NB4 (cell line): ENCODE data around the gene FLNC.

Experiments
- DNase-seq: peaks from one replicate; pipeline ENCODE4 v3.0.0; 2010; ENCODE audit warnings: low read depth
- H3K4me3 ChIP-seq: one replicate; pipeline ENCODE4 v1.5.1; 2011; ENCODE audit warnings: mild to moderate bottlenecking, low read depth, low read length, moderate library complexity
- MYC ChIP-seq: IDR thresholded peaks from 2 replicates; pipeline ENCODE4 v1.6.1; 2011; ENCODE audit warnings: low read depth, low read length
- POLR2A ChIP-seq: IDR thresholded peaks from 2 replicates; pipeline ENCODE4 v1.6.1; 2011; ENCODE audit warnings: mild to moderate bottlenecking; ENCODE audit not compliant: insufficient read length; ENCODE audit errors: extremely low read depth
- TF ChIP-seq, protein P1 (sequence below): IDR thresholded peaks from 2 replicates; pipeline ENCODE4 v1.6.1; 2011; ENCODE audit warnings: low read depth, low read length
- TF ChIP-seq, protein P2 (sequence below): IDR thresholded peaks from one replicate; pipeline ENCODE4 v1.5.1; 2012; ENCODE audit warnings: low read depth, low read length

The FLNC gene

DNA sequence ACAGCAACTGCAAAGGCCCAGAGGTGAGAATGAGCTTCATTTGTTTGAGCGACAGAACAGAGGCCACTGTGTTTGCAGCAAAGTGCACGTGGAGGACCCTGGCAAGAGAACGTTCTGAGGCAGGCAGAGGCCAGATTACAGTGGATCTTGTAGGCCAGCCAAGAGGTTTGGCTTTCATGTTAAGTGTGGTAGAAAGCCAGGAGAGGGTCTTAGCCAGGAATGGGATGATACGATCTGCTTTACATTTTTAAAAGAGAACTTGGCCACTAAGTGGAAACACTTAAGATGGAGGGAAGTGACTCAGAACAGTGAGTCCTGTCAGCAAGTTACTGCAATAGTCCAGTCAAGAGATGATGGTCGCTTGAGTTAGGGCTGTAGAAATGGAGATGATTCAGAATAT lies 33.9 kb upstream of the FLNC start:
- DNase-seq = peak; percentile 31
- TF ChIP-seq POLR2A (no peak), MYC (no peak)
- TF ChIP-seq, protein P1, sequence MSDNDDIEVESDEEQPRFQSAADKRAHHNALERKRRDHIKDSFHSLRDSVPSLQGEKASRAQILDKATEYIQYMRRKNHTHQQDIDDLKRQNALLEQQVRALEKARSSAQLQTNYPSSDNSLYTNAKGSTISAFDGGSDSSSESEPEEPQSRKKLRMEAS = no peak
- TF ChIP-seq, protein P2, sequence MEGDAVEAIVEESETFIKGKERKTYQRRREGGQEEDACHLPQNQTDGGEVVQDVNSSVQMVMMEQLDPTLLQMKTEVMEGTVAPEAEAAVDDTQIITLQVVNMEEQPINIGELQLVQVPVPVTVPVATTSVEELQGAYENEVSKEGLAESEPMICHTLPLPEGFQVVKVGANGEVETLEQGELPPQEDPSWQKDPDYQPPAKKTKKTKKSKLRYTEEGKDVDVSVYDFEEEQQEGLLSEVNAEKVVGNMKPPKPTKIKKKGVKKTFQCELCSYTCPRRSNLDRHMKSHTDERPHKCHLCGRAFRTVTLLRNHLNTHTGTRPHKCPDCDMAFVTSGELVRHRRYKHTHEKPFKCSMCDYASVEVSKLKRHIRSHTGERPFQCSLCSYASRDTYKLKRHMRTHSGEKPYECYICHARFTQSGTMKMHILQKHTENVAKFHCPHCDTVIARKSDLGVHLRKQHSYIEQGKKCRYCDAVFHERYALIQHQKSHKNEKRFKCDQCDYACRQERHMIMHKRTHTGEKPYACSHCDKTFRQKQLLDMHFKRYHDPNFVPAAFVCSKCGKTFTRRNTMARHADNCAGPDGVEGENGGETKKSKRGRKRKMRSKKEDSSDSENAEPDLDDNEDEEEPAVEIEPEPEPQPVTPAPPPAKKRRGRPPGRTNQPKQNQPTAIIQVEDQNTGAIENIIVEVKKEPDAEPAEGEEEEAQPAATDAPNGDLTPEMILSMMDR = no peak
- no peak overlapping the region for H3K4me3 ChIP-seq

DNA sequence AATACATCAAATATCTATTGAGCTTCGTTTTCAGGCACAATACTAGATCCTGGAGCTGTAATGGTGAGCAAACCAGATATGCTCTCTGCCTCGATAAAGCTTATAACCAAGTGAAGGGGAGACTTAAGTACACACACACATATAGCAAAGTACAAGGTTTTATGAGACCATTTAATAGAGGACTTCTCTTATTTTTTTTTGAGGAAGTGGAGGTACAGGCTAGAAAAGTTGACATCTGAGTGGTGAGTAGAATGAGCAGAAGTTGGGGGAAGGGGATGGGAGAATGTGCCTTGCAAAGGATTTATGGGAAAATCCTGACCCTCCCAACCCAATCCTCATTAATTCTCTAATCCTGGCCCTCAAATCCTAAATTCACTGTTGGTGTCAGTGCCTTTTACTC lies 30.8 kb upstream of the FLNC start:
- DNase-seq = peak; percentile 56
- TF ChIP-seq POLR2A (no peak), MYC (no peak)
- TF ChIP-seq, protein P2 = no peak
- TF ChIP-seq, protein P1 = no peak
- no peak overlapping the region for H3K4me3 ChIP-seq

DNA sequence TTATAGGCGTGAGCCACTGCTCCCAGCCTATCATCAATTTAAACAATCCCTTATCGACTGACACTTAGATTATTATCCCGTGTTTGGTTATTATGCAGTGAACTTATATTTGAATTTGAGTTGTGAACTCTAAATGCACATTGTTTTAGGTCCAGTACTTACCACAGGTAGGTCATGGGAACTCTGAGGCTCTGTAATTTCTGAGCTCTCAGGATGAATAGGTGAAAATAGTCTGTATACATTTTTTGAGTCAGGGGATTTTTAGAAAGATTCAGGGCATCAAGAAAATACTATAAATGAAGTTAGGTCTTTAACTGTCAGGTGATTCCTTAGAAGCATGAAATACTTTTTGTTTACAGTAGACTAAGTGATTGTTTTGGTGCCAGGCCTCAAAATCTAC lies 29.6 kb upstream of the FLNC start:
- H3K4me3 ChIP-seq = no peak overlapping the region
- TF ChIP-seq, protein P2 = no peak
- TF ChIP-seq POLR2A = no peak
- TF ChIP-seq, protein P1 = no peak
- TF ChIP-seq MYC = no peak
- DNase-seq = no peak

DNA sequence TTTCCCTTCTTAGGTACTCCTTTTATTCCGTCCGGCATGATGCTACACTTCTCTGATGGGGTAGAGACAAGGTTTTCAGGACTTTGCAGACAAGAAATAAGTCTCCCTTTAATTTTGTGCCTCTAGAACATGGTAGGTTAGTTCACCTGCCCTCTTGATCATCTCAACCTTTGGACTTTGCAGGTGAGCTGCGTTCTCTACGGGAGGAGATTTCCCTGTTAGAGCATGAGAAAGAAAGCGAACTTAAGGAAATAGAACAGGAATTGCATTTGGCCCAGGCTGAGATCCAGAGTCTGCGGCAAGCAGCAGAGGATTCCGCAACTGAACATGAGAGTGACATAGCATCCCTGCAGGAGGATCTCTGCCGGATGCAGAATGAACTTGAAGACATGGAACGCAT lies 29.2 kb upstream of the FLNC start:
- H3K4me3 ChIP-seq = no peak overlapping the region
- TF ChIP-seq, protein P2 = no peak
- TF ChIP-seq, protein P1 = no peak
- TF ChIP-seq POLR2A (no peak), MYC (no peak)
- DNase-seq = no peak

DNA sequence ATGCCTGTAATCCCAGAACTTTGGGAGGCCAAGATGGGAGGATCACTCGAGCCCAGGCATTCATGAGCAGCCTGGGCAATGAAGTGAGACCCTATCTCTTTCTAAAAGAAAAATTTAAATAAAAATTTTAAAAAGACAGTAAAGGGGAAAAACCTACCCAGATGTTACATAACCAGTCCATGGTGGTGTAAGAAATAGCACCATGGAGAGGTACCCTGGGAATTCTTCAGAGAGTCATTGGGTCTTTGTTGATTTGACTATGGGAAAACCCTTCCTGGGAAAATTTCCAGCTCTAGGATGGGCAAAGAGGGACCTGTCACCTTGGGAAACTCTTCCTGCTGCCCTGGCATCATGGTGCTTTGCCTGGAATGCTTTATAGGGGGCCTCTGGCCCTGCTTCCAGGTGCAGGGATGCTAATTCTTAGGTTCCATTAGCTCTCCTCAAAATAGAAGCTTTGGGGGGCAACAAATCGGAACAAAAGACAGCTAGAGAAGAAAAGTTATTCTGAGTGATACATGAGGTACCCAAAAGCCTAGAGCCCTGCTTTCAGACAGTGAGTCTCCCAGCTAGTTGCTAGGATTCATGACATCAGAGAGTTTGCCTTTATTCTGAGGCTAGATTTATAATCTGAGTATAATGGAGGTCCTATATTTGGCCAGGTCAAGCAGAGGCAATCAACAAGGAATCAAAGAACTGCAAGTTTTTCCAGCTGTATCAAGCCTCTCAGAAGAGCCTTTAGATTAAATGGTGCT lies 28.4 kb upstream of the FLNC start:
- no peak overlapping the region for H3K4me3 ChIP-seq
- DNase-seq = no peak
- TF ChIP-seq, protein P1 = no peak
- TF ChIP-seq, protein P2 = no peak
- no peak for TF ChIP-seq MYC
- TF ChIP-seq POLR2A = no peak
